ENCODE results near the gene PGAP6.

DNA sequence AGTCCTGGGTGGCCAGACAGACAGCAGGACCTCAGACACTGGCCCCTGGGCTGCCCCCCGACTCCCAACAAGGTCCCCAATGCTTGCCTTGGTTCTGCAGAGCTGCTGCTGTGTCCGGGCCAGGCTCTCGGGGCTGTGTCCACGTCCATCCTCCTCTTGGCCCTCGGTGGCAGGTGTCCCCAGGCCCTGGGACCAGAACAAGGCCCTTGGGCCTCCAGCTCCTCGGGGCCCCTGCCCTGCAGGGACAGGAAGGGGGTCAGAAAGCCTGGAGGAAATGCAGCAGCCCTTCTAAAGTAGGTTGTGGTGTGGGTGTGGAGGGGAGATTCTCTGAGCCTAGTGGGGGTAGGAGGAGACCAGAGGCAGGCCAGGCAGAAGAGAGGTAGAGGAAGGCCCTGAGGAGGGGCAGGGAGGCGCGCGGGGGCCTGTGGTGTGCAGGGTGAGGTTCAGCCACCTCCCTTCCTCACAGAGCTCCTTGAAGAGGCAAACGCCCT is 26.8 kb downstream of the PGAP6 start:
- TF ChIP-seq POLR2AphosphoS5 (IDR thresholded peaks at IDR 0.05; ENCODE audit: borderline replicate concordance, low read depth, low read length) (no peak), EZH2 (IDR thresholded peaks at IDR 0.05) (no peak), FOXP2 (optimal IDR thresholded peaks at IDR 0.05; ENCODE audit: control extremely low read depth, extremely low read length, insufficient read depth) (no peak)
